Hepatocyte (in vitro differentiated cells): ENCODE results near the gene BANK1. TPM values are rescaled to one million over a fixed set of nuclear protein-coding genes. Genes with fewer than 3 reads are reported as not detected.

Source experiments
- DNase-seq: peaks from one replicate; pipeline ENCODE4 v3.0.0-alpha.2; 2016; ENCODE audit warnings: low spot score
- H2AFZ ChIP-seq: fragments of 200-600 bp; sonication (generic); 2 replicates; pipeline ENCODE4 v1.6.0; 2016; ENCODE audit warnings: antibody characterized with exemption, mild to moderate bottlenecking
- H3K27ac ChIP-seq: fragments of 200-600 bp; sonication (generic); 2 replicates; pipeline ENCODE4 v1.5.1; 2016; ENCODE audit warnings: mild to moderate bottlenecking
- H3K27me3 ChIP-seq: fragments of 200-600 bp; sonication (generic); 2 replicates; pipeline ENCODE4 v1.6.1; 2016
- H3K36me3 ChIP-seq: fragments of 200-600 bp; sonication (generic); replicated peaks from 2 replicates; pipeline ENCODE4 v1.5.1; 2016; ENCODE audit warnings: low read depth; ENCODE audit not compliant: insufficient read depth
- H3K4me1 ChIP-seq: fragments of 200-600 bp; sonication (generic); 2 replicates; pipeline ENCODE4 v1.5.1; 2016; ENCODE audit warnings: mild to moderate bottlenecking, moderate library complexity; ENCODE audit not compliant: insufficient read depth
- H3K4me2 ChIP-seq: fragments of 200-600 bp; sonication (generic); 2 replicates; pipeline ENCODE4 v1.6.0; 2016
- H3K4me3 ChIP-seq: fragments of 200-600 bp; sonication (generic); 2 replicates; pipeline ENCODE4 v1.5.1; 2016; ENCODE audit warnings: mild to moderate bottlenecking
- H3K79me2 ChIP-seq: fragments of 200-600 bp; sonication (generic); 2 replicates; pipeline ENCODE4 v1.6.0; 2017; ENCODE audit warnings: mild to moderate bottlenecking
- H3K9me2 ChIP-seq: fragments of 200-600 bp; sonication (generic); replicated peaks from 2 replicates; pipeline ENCODE4 v1.6.0; 2017; ENCODE audit warnings: mild to moderate bottlenecking; ENCODE audit not compliant: insufficient read depth
- H3K9me3 ChIP-seq: fragments of 200-600 bp; sonication (generic); 2 replicates; pipeline ENCODE4 v1.5.1; 2016; ENCODE audit warnings: low read depth, mild to moderate bottlenecking
- H4K20me1 ChIP-seq: fragments of 200-600 bp; sonication (generic); 2 replicates; pipeline ENCODE4 v1.6.0; 2016; ENCODE audit warnings: mild to moderate bottlenecking; ENCODE audit not compliant: insufficient read depth, poor library complexity, severe bottlenecking
- EZH2 ChIP-seq: fragments of 200-600 bp; sonication (generic); IDR thresholded peaks from 2 replicates; pipeline ENCODE4 v1.6.1; 2016; ENCODE audit warnings: antibody characterized with exemption, mild to moderate bottlenecking, borderline replicate concordance
- EZH2phosphoT487 ChIP-seq: fragments of 200-600 bp; sonication (generic); IDR thresholded peaks from one replicate; pipeline ENCODE4 v1.6.1; 2018; ENCODE audit warnings: antibody characterized with exemption, mild to moderate bottlenecking, low read depth, moderate library complexity; ENCODE audit not compliant: unreplicated experiment, severe bottlenecking
- WGBS: methylation state at CpG from one replicate; pipeline ENCODE4 v1.1.6; 2016; ENCODE audit warnings: low lambda C conversion rate; ENCODE audit errors: missing lambda C conversion rate; 5-methylcytosine and 5-hydroxymethylcytosine counted together
- polyA plus RNA-seq: library from polyadenylated mRNA; unstranded; fragments of >200 nt; fragmentation: Nextera tagmentation; extraction: Ambion mirVana; gene quantifications from 2 replicates; pipeline ENCODE4 v1.2.1, GENCODE V29; 2016
- total RNA-seq: library from RNA; depleted of rRNA; stranded (reverse); fragments of >200 nt; gene quantifications from 2 replicates; pipeline ENCODE4 v1.2.3, GENCODE V29; 2014
- TF ChIP-seq, protein P1 (sequence below): fragments of 200-600 bp; sonication (generic); IDR thresholded peaks from 2 replicates; pipeline ENCODE4 v1.5.1; 2016; ENCODE audit warnings: antibody characterized with exemption, mild to moderate bottlenecking; ENCODE audit not compliant: poor library complexity

The BANK1 gene
- total and polyA plus RNA-seq, 2 experiments from 2014 or later: 0.17 to 0.29 TPM

DNA sequence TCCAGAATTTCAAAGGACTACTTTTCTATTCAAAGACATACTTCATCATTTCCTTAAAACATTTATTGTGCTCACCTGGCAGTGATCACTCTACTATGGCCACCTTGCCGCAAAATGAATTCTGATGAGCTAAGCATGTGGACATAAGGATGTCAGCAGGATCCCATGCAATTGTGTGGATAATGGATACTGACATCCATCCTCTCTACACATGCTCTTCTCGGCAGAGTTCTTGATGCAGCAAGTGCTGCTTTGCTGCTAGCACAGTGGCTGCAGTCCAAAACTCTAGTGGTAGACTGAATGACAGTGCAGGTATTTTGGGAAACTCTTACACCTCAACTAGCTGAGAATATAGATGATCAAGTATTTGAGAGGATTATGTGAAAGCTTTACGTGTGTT lies 168.0 kb downstream of the BANK1 start:
- peaks cover 4% of the 10 kb centered on the region for H3K4me1 ChIP-seq
- WGBS: 96% methylated on average over 3 of the region's 3 CpGs
- no peaks in the 10 kb centered on the region for H3K9me3 ChIP-seq
- H4K20me1 ChIP-seq: no peaks in the 10 kb centered on the region
- no peaks in the 10 kb centered on the region for H3K79me2 ChIP-seq
- no peak overlapping the region for H3K27ac ChIP-seq
- TF ChIP-seq, protein P1, sequence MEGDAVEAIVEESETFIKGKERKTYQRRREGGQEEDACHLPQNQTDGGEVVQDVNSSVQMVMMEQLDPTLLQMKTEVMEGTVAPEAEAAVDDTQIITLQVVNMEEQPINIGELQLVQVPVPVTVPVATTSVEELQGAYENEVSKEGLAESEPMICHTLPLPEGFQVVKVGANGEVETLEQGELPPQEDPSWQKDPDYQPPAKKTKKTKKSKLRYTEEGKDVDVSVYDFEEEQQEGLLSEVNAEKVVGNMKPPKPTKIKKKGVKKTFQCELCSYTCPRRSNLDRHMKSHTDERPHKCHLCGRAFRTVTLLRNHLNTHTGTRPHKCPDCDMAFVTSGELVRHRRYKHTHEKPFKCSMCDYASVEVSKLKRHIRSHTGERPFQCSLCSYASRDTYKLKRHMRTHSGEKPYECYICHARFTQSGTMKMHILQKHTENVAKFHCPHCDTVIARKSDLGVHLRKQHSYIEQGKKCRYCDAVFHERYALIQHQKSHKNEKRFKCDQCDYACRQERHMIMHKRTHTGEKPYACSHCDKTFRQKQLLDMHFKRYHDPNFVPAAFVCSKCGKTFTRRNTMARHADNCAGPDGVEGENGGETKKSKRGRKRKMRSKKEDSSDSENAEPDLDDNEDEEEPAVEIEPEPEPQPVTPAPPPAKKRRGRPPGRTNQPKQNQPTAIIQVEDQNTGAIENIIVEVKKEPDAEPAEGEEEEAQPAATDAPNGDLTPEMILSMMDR: no peak
- TF ChIP-seq EZH2phosphoT487 (no peak), EZH2 (no peak)
- H2AFZ ChIP-seq: no peak overlapping the region
- no peaks in the 10 kb centered on the region for H3K9me2 ChIP-seq
- H3K27me3 ChIP-seq: no peaks in the 10 kb centered on the region
- no peak overlapping the region for H3K4me3 ChIP-seq
- no peak overlapping the region for H3K4me2 ChIP-seq
- H3K36me3 ChIP-seq: no peaks in the 10 kb centered on the region
- DNase-seq: no peak

DNA sequence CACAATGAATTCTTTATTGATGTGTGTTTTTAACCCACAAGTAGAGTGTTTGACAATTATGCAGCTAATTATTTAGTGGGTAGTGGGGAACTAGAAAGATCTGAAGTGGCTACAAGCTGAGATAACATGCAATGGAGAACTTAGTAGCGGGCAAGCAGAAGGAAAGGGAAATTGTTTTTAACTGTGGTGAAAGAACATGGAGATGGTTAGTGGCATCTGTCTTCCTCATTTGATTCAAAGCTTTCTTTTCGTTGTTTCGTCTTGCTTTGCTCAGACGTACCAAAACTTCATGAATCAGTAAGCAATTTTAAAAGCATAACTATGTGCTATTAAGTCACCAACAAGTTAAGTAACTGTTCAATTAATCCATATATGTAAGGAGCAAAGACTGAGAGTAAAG lies 169.9 kb downstream of the BANK1 start:
- 92% methylated on average over 4 of the region's 4 CpGs for WGBS
- TF ChIP-seq EZH2: no peak
- TF ChIP-seq, protein P1: no peak
- no peak for TF ChIP-seq EZH2phosphoT487
- DNase-seq: no peak
- Histone ChIP-seq H3K9me2 (no peaks in the 10 kb centered on the region), H4K20me1 (no peaks in the 10 kb centered on the region), H3K4me3 (no peak overlapping the region), H3K4me1 (no peaks in the 10 kb centered on the region), H2AFZ (no peak overlapping the region), H3K4me2 (no peak overlapping the region), H3K36me3 (no peaks in the 10 kb centered on the region), H3K27me3 (no peaks in the 10 kb centered on the region), H3K27ac (no peak overlapping the region), H3K79me2 (no peaks in the 10 kb centered on the region), H3K9me3 (no peaks in the 10 kb centered on the region)

DNA sequence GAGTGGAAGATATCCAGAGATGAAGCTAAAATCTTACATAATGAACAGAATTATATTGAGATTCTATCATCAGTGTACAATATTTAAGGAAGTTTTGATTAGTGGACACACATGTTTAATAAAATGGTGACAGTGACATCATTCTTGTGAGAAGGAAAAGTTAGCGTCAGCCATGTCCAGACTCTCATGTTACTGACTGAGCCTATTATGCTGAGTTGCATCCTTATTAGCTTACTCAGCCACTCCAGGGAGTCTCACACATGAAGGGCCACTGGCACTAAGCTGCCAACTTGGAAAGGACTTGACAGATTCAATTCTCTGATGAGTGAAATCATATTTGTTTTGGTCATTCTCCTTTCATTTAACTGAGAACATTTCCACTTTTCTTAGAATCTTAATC lies 170.6 kb downstream of the BANK1 start:
- Histone ChIP-seq H3K27me3 (no peaks in the 10 kb centered on the region), H3K9me3 (no peaks in the 10 kb centered on the region), H3K9me2 (peaks cover 2% of the 10 kb centered on the region), H3K79me2 (no peaks in the 10 kb centered on the region), H3K27ac (no peak overlapping the region), H4K20me1 (no peaks in the 10 kb centered on the region), H3K36me3 (no peaks in the 10 kb centered on the region), H3K4me3 (no peak overlapping the region), H3K4me1 (no peaks in the 10 kb centered on the region), H3K4me2 (no peak overlapping the region), H2AFZ (no peak overlapping the region)
- DNase-seq: no peak
- WGBS: 90% methylated on average over 1 of the region's 1 CpG
- TF ChIP-seq EZH2 (no peak), EZH2phosphoT487 (no peak)
- TF ChIP-seq, protein P1: no peak
